WTC11 (cell line): ENCODE data around the gene CTDSPL2. TPM values are rescaled to one million over a fixed set of nuclear protein-coding genes. Genes with fewer than 3 reads are reported as not detected.

Source experiments
- ATAC-seq: fragments of 200-7000 bp; cut with Tn5 transposase; 2 replicates; pipeline ENCODE4 v1.10.0; 2021; ENCODE audit warnings: mild to moderate bottlenecking, moderate library complexity
- CTCF ChIA-PET: fragments of 300-600 bp; sonication (Branson Sonifier 250); formaldehyde crosslinking; loops from one replicate; lab custom pipeline; 2021; ENCODE audit warnings: antibody characterized with exemption; lab: Charles Lee
- POLR2A ChIA-PET: fragments of 350-600 bp; sonication (Branson Sonifier 250); formaldehyde crosslinking; loops from one replicate; lab custom pipeline; 2021; ENCODE audit warnings: antibody characterized with exemption; lab: Charles Lee
- DNase-seq: peaks from one replicate; pipeline ENCODE4 v3.0.0; 2021; ENCODE audit warnings: low spot score
- H3K27ac Mint-ChIP-seq: 2 replicates; pipeline ENCODE4 v1.8.0; 2021; ENCODE audit warnings: mixed read lengths
- H3K27me3 Mint-ChIP-seq: 2 replicates; pipeline ENCODE4 v1.8.0; 2021; ENCODE audit warnings: low read depth, mild to moderate bottlenecking, moderate library complexity, mixed read lengths
- H3K36me3 Mint-ChIP-seq: 2 replicates; pipeline ENCODE4 v1.8.0; 2021; ENCODE audit warnings: mixed read lengths
- H3K4me1 Mint-ChIP-seq: 2 replicates; pipeline ENCODE4 v1.8.0; 2022; ENCODE audit warnings: mixed read lengths
- H3K4me3 Mint-ChIP-seq: 2 replicates; pipeline ENCODE4 v1.8.0; 2021; ENCODE audit warnings: mild to moderate bottlenecking, moderate library complexity, mixed read lengths
- H3K9me3 Mint-ChIP-seq: 2 replicates; pipeline ENCODE4 v1.8.0; 2021; ENCODE audit warnings: mixed read lengths
- ATF6 ChIP-seq: sonication (generic); formaldehyde crosslinking; IDR thresholded peaks from 2 replicates; pipeline ENCODE4 v1.8.1; 2023; ENCODE audit warnings: mild to moderate bottlenecking, missing genetic modification reagents
- CREB1 ChIP-seq: sonication (generic); formaldehyde crosslinking; IDR thresholded peaks from 2 replicates; pipeline ENCODE4 v1.8.0; 2023; ENCODE audit warnings: mild to moderate bottlenecking, missing genetic modification reagents
- ERG ChIP-seq: fragments of 250-450 bp; sonication (Bioruptor Pico); IDR thresholded peaks from 2 replicates; pipeline ENCODE4 v1.8.0; 2021; ENCODE audit warnings: mild to moderate bottlenecking
- ESRRA ChIP-seq: sonication (generic); formaldehyde crosslinking; IDR thresholded peaks from 2 replicates; pipeline ENCODE4 v1.8.1; 2022; ENCODE audit warnings: mild to moderate bottlenecking, missing genetic modification reagents, borderline replicate concordance
- ETV6 ChIP-seq: sonication (generic); formaldehyde crosslinking; IDR thresholded peaks from 2 replicates; pipeline ENCODE4 v1.8.1; 2022; ENCODE audit warnings: mild to moderate bottlenecking, missing genetic modification reagents
- FOXP4 ChIP-seq: sonication (generic); formaldehyde crosslinking; IDR thresholded peaks from 2 replicates; pipeline ENCODE4 v1.8.0; 2022; ENCODE audit warnings: mild to moderate bottlenecking, missing genetic modification reagents
- MXD4 ChIP-seq: fragments of 250-450 bp; sonication (Bioruptor Pico); IDR thresholded peaks from 2 replicates; pipeline ENCODE4 v1.8.0; 2021; ENCODE audit warnings: mild to moderate bottlenecking, moderate library complexity, borderline replicate concordance
- total RNA-seq: library from RNA; stranded (reverse); gene quantifications from 3 replicates; pipeline ENCODE4 v1.2.3, GENCODE V29; 2021
- TF ChIP-seq, protein P1 (sequence below): sonication (generic); formaldehyde crosslinking; IDR thresholded peaks from 2 replicates; pipeline ENCODE4 v1.8.1; 2023; ENCODE audit warnings: mild to moderate bottlenecking, missing genetic modification reagents
- TF ChIP-seq, protein P2 (sequence below): sonication (generic); formaldehyde crosslinking; IDR thresholded peaks from 2 replicates; pipeline ENCODE4 v1.8.0; 2022; ENCODE audit warnings: mild to moderate bottlenecking, missing genetic modification reagents
- TF ChIP-seq, protein P3 (sequence below): sonication (generic); formaldehyde crosslinking; IDR thresholded peaks from 2 replicates; pipeline ENCODE4 v1.8.1; 2023; ENCODE audit warnings: mild to moderate bottlenecking, missing genetic modification reagents, borderline replicate concordance
- TF ChIP-seq, protein P4 (sequence below): sonication (generic); formaldehyde crosslinking; IDR thresholded peaks from 2 replicates; pipeline ENCODE4 v1.8.1; 2023; ENCODE audit warnings: mild to moderate bottlenecking, missing genetic modification reagents, moderate library complexity
- TF ChIP-seq, protein P5 (sequence below): sonication (generic); formaldehyde crosslinking; IDR thresholded peaks from 2 replicates; pipeline ENCODE4 v1.8.0; 2023; ENCODE audit warnings: missing genetic modification reagents
- TF ChIP-seq, protein P6 (sequence below): fragments of 250-450 bp; sonication (Bioruptor Pico); IDR thresholded peaks from 2 replicates; pipeline ENCODE4 v1.9.0; 2021; ENCODE audit warnings: mild to moderate bottlenecking

The CTDSPL2 gene
- total RNA-seq, 1 experiment from 2014 or later: 65.2 TPM

DNA sequence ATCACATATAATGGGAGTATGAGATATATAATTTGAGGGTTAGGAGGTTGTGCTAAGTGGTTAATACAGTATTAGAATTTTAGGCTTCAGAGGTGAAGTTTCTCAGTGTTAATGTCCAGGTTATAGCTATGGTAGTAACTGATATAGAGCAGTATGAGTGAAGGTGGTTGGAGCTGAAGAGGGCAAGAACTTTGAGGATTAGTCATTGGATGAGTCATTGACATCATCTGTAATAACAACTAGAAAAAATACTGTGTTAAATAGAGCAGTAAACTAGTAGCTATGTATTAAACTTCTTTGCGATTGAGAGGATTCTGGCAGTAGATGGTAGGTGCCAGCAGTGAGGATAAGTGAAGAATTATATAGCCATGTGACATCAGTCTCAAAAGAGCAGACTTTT lies 62.0 kb downstream of the CTDSPL2 start:
- Mint-ChIP-seq H3K4me1 (no peaks in the 10 kb centered on the region), H3K9me3 (no peaks in the 10 kb centered on the region), H3K4me3 (no peak overlapping the region), H3K27ac (0 out of 2 replicates have a peak overlapping the region, but pooled peaks have one; percentile 8), H3K36me3 (peaks cover 41% of the 10 kb centered on the region), H3K27me3 (no peaks in the 10 kb centered on the region)
- CTCF ChIA-PET: interaction anchor here (1.0 kb wide), 1 partner anchor 12 kb away, joined by 4 read pairs; no protein-coding TSS in a partner anchor
- DNase-seq: no peak
- POLR2A ChIA-PET: no interaction called here
- ATAC-seq: no peak
- TF ChIP-seq, protein P1, sequence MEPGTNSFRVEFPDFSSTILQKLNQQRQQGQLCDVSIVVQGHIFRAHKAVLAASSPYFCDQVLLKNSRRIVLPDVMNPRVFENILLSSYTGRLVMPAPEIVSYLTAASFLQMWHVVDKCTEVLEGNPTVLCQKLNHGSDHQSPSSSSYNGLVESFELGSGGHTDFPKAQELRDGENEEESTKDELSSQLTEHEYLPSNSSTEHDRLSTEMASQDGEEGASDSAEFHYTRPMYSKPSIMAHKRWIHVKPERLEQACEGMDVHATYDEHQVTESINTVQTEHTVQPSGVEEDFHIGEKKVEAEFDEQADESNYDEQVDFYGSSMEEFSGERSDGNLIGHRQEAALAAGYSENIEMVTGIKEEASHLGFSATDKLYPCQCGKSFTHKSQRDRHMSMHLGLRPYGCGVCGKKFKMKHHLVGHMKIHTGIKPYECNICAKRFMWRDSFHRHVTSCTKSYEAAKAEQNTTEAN (CRISPR knock-in tag): no peak

DNA sequence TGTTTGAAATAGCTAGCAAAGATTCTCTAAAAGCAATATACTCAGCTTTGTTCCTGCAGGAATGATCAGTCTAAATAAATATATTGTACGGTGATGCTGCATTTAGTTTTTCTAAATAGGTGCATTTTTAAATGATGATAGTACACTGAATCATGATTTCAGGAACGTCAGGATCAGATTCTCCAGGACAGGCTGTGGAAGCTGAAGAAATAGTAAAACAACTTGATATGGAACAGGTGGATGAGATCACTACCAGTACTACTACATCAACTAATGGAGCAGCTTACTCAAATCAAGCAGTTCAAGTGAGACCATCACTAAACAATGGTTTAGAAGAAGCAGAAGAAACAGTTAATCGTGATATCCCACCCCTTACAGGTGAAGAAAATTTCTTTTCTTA lies 63.2 kb downstream of the CTDSPL2 start:
- Mint-ChIP-seq H3K4me3 (no peak overlapping the region), H3K27ac (no peak overlapping the region), H3K27me3 (no peaks in the 10 kb centered on the region), H3K36me3 (peaks cover 43% of the 10 kb centered on the region), H3K9me3 (no peaks in the 10 kb centered on the region), H3K4me1 (no peaks in the 10 kb centered on the region)
- no peak for ATAC-seq
- TF ChIP-seq, protein P2, sequence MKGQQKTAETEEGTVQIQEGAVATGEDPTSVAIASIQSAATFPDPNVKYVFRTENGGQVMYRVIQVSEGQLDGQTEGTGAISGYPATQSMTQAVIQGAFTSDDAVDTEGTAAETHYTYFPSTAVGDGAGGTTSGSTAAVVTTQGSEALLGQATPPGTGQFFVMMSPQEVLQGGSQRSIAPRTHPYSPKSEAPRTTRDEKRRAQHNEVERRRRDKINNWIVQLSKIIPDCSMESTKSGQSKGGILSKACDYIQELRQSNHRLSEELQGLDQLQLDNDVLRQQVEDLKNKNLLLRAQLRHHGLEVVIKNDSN (CRISPR knock-in tag): no peak
- TF ChIP-seq ETV6 (CRISPR knock-in tag) (no peak), ATF6 (CRISPR knock-in tag) (no peak), ESRRA (no peak), MXD4 (no peak)
- TF ChIP-seq, protein P3, sequence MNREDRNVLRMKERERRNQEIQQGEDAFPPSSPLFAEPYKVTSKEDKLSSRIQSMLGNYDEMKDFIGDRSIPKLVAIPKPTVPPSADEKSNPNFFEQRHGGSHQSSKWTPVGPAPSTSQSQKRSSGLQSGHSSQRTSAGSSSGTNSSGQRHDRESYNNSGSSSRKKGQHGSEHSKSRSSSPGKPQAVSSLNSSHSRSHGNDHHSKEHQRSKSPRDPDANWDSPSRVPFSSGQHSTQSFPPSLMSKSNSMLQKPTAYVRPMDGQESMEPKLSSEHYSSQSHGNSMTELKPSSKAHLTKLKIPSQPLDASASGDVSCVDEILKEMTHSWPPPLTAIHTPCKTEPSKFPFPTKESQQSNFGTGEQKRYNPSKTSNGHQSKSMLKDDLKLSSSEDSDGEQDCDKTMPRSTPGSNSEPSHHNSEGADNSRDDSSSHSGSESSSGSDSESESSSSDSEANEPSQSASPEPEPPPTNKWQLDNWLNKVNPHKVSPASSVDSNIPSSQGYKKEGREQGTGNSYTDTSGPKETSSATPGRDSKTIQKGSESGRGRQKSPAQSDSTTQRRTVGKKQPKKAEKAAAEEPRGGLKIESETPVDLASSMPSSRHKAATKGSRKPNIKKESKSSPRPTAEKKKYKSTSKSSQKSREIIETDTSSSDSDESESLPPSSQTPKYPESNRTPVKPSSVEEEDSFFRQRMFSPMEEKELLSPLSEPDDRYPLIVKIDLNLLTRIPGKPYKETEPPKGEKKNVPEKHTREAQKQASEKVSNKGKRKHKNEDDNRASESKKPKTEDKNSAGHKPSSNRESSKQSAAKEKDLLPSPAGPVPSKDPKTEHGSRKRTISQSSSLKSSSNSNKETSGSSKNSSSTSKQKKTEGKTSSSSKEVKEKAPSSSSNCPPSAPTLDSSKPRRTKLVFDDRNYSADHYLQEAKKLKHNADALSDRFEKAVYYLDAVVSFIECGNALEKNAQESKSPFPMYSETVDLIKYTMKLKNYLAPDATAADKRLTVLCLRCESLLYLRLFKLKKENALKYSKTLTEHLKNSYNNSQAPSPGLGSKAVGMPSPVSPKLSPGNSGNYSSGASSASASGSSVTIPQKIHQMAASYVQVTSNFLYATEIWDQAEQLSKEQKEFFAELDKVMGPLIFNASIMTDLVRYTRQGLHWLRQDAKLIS (CRISPR knock-in tag): no peak
- TF ChIP-seq, protein P4, sequence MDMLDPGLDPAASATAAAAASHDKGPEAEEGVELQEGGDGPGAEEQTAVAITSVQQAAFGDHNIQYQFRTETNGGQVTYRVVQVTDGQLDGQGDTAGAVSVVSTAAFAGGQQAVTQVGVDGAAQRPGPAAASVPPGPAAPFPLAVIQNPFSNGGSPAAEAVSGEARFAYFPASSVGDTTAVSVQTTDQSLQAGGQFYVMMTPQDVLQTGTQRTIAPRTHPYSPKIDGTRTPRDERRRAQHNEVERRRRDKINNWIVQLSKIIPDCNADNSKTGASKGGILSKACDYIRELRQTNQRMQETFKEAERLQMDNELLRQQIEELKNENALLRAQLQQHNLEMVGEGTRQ (CRISPR knock-in tag): no peak
- no peak for DNase-seq
- CTCF ChIA-PET: interaction anchor here (2.4 kb wide), 1 partner anchor 11 kb away, joined by 7 read pairs; no protein-coding TSS in a partner anchor
- POLR2A ChIA-PET: no interaction called here

GRCh38 chr15:44492040-44492439 lies 64.6 kb downstream of the CTDSPL2 start:
- ChIA-PET POLR2A (no interaction called here), CTCF (interaction anchor here (0.6 to 2.4 kb wide), 3 partner anchors 9 to 65 kb away, joined by 3 to 7 read pairs (median 3); partner anchors contain the start of gene CTDSPL2)
- no peak overlapping the region for H3K27ac Mint-ChIP-seq
- ATAC-seq (no peak), DNase-seq (no peak)
- H3K36me3 Mint-ChIP-seq: peaks cover 51% of the 10 kb centered on the region
- H3K27me3 Mint-ChIP-seq: no peaks in the 10 kb centered on the region
- H3K4me3 Mint-ChIP-seq: no peak overlapping the region
- no peaks in the 10 kb centered on the region for H3K9me3 Mint-ChIP-seq
- no peaks in the 10 kb centered on the region for H3K4me1 Mint-ChIP-seq
- TF ChIP-seq ERG (CRISPR knock-in tag) (no peak), FOXP4 (CRISPR knock-in tag) (no peak), CREB1 (CRISPR knock-in tag) (no peak)
- TF ChIP-seq, protein P5, sequence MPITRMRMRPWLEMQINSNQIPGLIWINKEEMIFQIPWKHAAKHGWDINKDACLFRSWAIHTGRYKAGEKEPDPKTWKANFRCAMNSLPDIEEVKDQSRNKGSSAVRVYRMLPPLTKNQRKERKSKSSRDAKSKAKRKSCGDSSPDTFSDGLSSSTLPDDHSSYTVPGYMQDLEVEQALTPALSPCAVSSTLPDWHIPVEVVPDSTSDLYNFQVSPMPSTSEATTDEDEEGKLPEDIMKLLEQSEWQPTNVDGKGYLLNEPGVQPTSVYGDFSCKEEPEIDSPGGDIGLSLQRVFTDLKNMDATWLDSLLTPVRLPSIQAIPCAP (CRISPR knock-in tag): no peak
- TF ChIP-seq, protein P6, sequence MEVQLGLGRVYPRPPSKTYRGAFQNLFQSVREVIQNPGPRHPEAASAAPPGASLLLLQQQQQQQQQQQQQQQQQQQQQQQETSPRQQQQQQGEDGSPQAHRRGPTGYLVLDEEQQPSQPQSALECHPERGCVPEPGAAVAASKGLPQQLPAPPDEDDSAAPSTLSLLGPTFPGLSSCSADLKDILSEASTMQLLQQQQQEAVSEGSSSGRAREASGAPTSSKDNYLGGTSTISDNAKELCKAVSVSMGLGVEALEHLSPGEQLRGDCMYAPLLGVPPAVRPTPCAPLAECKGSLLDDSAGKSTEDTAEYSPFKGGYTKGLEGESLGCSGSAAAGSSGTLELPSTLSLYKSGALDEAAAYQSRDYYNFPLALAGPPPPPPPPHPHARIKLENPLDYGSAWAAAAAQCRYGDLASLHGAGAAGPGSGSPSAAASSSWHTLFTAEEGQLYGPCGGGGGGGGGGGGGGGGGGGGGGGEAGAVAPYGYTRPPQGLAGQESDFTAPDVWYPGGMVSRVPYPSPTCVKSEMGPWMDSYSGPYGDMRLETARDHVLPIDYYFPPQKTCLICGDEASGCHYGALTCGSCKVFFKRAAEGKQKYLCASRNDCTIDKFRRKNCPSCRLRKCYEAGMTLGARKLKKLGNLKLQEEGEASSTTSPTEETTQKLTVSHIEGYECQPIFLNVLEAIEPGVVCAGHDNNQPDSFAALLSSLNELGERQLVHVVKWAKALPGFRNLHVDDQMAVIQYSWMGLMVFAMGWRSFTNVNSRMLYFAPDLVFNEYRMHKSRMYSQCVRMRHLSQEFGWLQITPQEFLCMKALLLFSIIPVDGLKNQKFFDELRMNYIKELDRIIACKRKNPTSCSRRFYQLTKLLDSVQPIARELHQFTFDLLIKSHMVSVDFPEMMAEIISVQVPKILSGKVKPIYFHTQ (CRISPR knock-in tag): no peak
